Mesendoderm (in vitro differentiated cells): Measurements from ENCODE around the gene IPO9.

Experiments used
- DNase-seq: peaks from one replicate; pipeline ENCODE4 v3.0.0; 2013
- H2AK5ac ChIP-seq: 2 replicates; pipeline ENCODE4 v1.6.1; 2013; ENCODE audit warnings: low read length, inconsistent platforms
- H2BK120ac ChIP-seq: 2 replicates; pipeline ENCODE4 v1.6.1; 2013; ENCODE audit warnings: low read depth, mild to moderate bottlenecking, low read length, moderate library complexity, mixed read lengths
- H2BK15ac ChIP-seq: replicated peaks from 2 replicates; pipeline ENCODE4 v1.6.1; 2013; ENCODE audit warnings: low read depth, mild to moderate bottlenecking, moderate library complexity
- H2BK5ac ChIP-seq: 2 replicates; pipeline ENCODE4 v1.6.1; 2013; ENCODE audit warnings: low read length, inconsistent platforms
- H3K18ac ChIP-seq: 2 replicates; pipeline ENCODE4 v1.6.1; 2013; ENCODE audit warnings: mild to moderate bottlenecking, low read length, mixed read lengths
- H3K23ac ChIP-seq: one replicate; pipeline ENCODE4 v1.6.1; 2013; ENCODE audit warnings: low read length
- H3K27ac ChIP-seq: 2 replicates; pipeline ENCODE4 v1.5.1; 2013; ENCODE audit warnings: low read depth, mild to moderate bottlenecking, inconsistent platforms, low read length, moderate library complexity
- H3K27me3 ChIP-seq: 2 replicates; pipeline ENCODE4 v1.6.1; 2013; ENCODE audit warnings: low read length, control low read depth, mild to moderate bottlenecking, inconsistent platforms; ENCODE audit not compliant: insufficient read depth, poor library complexity
- H3K36me3 ChIP-seq: 2 replicates; pipeline ENCODE4 v1.6.1; 2013; ENCODE audit warnings: low read length, inconsistent platforms; ENCODE audit not compliant: control insufficient read depth, insufficient read depth
- H3K4ac ChIP-seq: one replicate; pipeline ENCODE4 v1.6.1; 2013; ENCODE audit warnings: low read depth, mild to moderate bottlenecking, low read length, moderate library complexity
- H3K4me1 ChIP-seq: 2 replicates; pipeline ENCODE4 v1.6.1; 2013; ENCODE audit warnings: low read depth, low read length, inconsistent platforms; ENCODE audit not compliant: control insufficient read depth
- H3K4me2 ChIP-seq: 2 replicates; pipeline ENCODE4 v1.6.1; 2013; ENCODE audit warnings: low read length
- H3K4me3 ChIP-seq: 2 replicates; pipeline ENCODE4 v1.5.1; 2013; ENCODE audit warnings: mild to moderate bottlenecking, low read length
- H3K56ac ChIP-seq: one replicate; pipeline ENCODE4 v1.6.1; 2013; ENCODE audit warnings: low read length
- H3K79me1 ChIP-seq: 2 replicates; pipeline ENCODE4 v1.6.1; 2013; ENCODE audit warnings: low read length, inconsistent platforms
- H3K79me2 ChIP-seq: 2 replicates; pipeline ENCODE4 v1.6.1; 2013; ENCODE audit warnings: mild to moderate bottlenecking, low read length; ENCODE audit not compliant: control insufficient read depth, insufficient read depth
- H3K9ac ChIP-seq: 2 replicates; pipeline ENCODE4 v1.6.1; 2013; ENCODE audit warnings: low read length, inconsistent platforms
- H4K5ac ChIP-seq: one replicate; pipeline ENCODE4 v1.6.1; 2013; ENCODE audit warnings: low read length
- H4K8ac ChIP-seq: one replicate; pipeline ENCODE4 v1.6.1; 2013; ENCODE audit warnings: low read depth, mild to moderate bottlenecking, control low read depth, low read length, moderate library complexity
- WGBS: extraction: QIAGEN DNeasy Blood & Tissue Kit; methylation state at CpG from one replicate; pipeline ENCODE4 v1.1.7; 2013; ENCODE audit warnings: low lambda C conversion rate, missing lambda C conversion rate; ENCODE audit not compliant: insufficient coverage; ENCODE audit errors: extremely low coverage; 5-methylcytosine and 5-hydroxymethylcytosine counted together

The IPO9 gene

DNA sequence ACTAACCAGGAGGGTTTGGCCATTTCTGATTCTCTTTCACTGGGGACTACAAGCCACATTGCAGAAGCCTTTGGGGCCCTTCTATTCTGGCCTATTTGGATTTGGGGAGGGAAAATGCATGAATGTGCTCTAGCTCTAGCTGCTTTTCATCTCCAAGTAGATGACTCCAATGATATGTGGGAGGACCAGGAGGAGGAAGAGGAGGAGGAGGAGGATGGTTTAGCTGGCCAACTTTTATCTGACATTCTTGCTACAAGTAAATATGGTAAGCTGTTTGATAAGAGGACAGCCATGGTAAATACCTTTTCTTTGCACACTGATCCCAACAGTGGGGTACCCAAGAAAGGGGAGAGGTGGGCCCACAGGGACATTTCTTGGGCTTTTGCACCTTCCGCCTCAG lies 45.7 kb downstream of the IPO9 start:
- Histone ChIP-seq H3K4me1 (no peaks in the 10 kb centered on the region), H2BK15ac (no peak overlapping the region), H2BK5ac (no peak overlapping the region), H3K36me3 (peaks cover 23% of the 10 kb centered on the region), H3K4ac (no peak overlapping the region), H3K4me3 (no peak overlapping the region), H3K18ac (no peak overlapping the region), H3K79me1 (no peaks in the 10 kb centered on the region), H3K23ac (no peak overlapping the region), H2BK120ac (no peak overlapping the region), H3K27ac (no peak overlapping the region), H3K27me3 (no peaks in the 10 kb centered on the region), H3K79me2 (no peaks in the 10 kb centered on the region), H2AK5ac (no peak overlapping the region), H3K9ac (no peak overlapping the region), H3K56ac (no peak overlapping the region), H4K8ac (no peak overlapping the region), H4K5ac (no peak overlapping the region), H3K4me2 (no peak overlapping the region)
- DNase-seq: no peak
- no CpG with 5 or more reads among the region's 1 CpG for WGBS

DNA sequence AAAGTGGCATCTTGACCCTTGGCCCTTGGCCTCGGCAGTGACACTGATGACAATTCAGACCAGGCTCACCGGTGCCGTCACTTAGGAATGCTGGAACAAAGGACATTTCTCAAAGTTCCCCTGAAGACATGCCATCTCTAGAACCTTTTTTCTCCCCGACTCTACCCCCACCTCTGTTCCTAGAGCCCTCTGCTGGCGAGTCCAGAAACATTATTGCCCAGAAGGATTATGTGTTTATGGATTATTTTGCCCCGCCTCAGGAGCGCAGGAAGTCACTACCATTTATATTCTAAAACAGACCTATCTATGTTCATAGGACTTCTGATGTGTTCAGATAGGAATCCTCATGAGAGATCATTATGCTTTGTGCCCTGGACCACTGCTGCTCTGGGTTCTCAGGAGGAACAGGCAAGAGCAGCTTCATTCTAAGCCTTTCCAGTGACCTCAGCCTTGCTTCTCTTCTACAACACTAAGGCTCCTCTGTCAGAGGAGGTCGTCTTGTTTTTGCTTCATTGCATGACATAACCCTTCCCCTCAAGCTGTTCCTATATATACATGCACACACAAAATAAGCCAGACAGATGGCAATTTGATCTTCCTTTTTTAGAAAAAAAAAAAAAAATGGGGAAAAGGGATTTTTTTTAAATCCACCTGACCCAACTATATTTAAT lies 47.3 kb downstream of the IPO9 start:
- Histone ChIP-seq H3K79me2 (no peaks in the 10 kb centered on the region), H2BK15ac (no peak overlapping the region), H2BK5ac (no peak overlapping the region), H3K79me1 (no peaks in the 10 kb centered on the region), H4K5ac (no peak overlapping the region), H3K23ac (no peak overlapping the region), H3K4me1 (peaks cover 2% of the 10 kb centered on the region), H3K36me3 (peaks cover 14% of the 10 kb centered on the region), H3K4me3 (no peak overlapping the region), H3K27me3 (no peaks in the 10 kb centered on the region), H4K8ac (no peak overlapping the region), H3K18ac (no peak overlapping the region), H3K56ac (no peak overlapping the region), H3K9ac (no peak overlapping the region), H3K27ac (no peak overlapping the region), H3K4me2 (no peak overlapping the region), H2AK5ac (no peak overlapping the region), H2BK120ac (no peak overlapping the region), H3K4ac (no peak overlapping the region)
- no CpG with 5 or more reads among the region's 8 CpGs for WGBS
- DNase-seq: no peak

- Histone ChIP-seq H3K79me2 (no peaks in the 10 kb centered on the region), H3K4ac (no peak overlapping the region), H4K5ac (no peak overlapping the region), H2BK120ac (no peak overlapping the region), H3K23ac (no peak overlapping the region), H3K36me3 (peaks cover 9% of the 10 kb centered on the region), H3K9ac (no peak overlapping the region), H2AK5ac (no peak overlapping the region), H2BK5ac (no peak overlapping the region), H2BK15ac (no peak overlapping the region), H3K27me3 (no peaks in the 10 kb centered on the region), H3K4me3 (no peak overlapping the region), H4K8ac (no peak overlapping the region), H3K4me2 (no peak overlapping the region), H3K18ac (no peak overlapping the region), H3K4me1 (peaks cover 2% of the 10 kb centered on the region), H3K56ac (no peak overlapping the region), H3K79me1 (no peaks in the 10 kb centered on the region), H3K27ac (no peak overlapping the region)
- peak; percentile 73 for DNase-seq
- no CpG with 5 or more reads among the region's 6 CpGs for WGBS
Observed at GRCh38 chr1:201877877-201878401, 49.0 kb downstream of the IPO9 start.

DNA sequence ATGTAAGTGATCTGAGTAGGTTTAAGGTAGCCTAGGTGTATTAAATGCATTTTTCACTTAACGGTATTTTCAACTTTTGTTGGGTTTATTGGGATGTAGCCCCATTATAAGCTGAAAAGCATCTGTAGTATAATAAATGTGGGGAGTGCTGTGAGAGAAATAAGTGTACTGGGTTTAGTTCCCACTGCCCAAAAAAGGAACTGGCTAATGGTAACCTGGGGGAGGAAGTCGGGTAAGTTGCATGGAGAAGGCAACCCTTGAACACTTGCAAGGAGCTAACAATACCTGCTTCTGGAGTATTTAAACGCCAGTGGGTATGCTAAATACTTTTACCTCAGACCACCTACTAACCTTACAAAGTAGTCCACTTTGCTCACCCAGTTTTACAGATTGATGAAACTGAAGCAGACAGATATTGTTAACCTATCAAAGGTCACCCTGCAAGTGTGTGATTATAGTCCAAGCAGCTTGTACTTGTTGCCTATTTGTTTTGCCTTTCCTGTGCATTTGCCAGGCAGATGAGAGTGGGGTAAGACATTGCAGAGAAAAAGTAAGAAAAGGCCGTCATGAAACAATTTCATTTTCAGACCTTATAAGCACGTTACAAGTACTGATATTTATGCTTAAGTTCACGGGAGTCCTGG lies 52.1 kb downstream of the IPO9 start:
- no peak for DNase-seq
- Histone ChIP-seq H3K27me3 (no peaks in the 10 kb centered on the region), H3K18ac (peak overlapping the region; percentile 18), H3K27ac (no peak overlapping the region), H2BK15ac (no peak overlapping the region), H3K79me2 (no peaks in the 10 kb centered on the region), H2AK5ac (no peak overlapping the region), H3K4ac (no peak overlapping the region), H3K9ac (no peak overlapping the region), H3K79me1 (no peaks in the 10 kb centered on the region), H3K4me3 (no peak overlapping the region), H3K36me3 (peaks cover 2% of the 10 kb centered on the region), H2BK120ac (no peak overlapping the region), H3K4me1 (peaks cover 2% of the 10 kb centered on the region), H2BK5ac (no peak overlapping the region), H4K5ac (no peak overlapping the region), H3K4me2 (no peak overlapping the region), H3K56ac (no peak overlapping the region), H3K23ac (no peak overlapping the region), H4K8ac (no peak overlapping the region)
- no CpG with 5 or more reads among the region's 6 CpGs for WGBS

- Histone ChIP-seq H3K4me3 (no peak overlapping the region), H3K56ac (no peak overlapping the region), H2AK5ac (no peak overlapping the region), H4K5ac (no peak overlapping the region), H2BK120ac (no peak overlapping the region), H3K18ac (no peak overlapping the region), H3K4me2 (no peak overlapping the region), H3K27me3 (no peaks in the 10 kb centered on the region), H3K79me1 (no peaks in the 10 kb centered on the region), H3K4ac (no peak overlapping the region), H3K9ac (no peak overlapping the region), H2BK15ac (no peak overlapping the region), H3K23ac (no peak overlapping the region), H3K4me1 (peaks cover 2% of the 10 kb centered on the region), H3K36me3 (no peaks in the 10 kb centered on the region), H3K27ac (no peak overlapping the region), H2BK5ac (no peak overlapping the region), H4K8ac (no peak overlapping the region), H3K79me2 (no peaks in the 10 kb centered on the region)
- WGBS: no CpG with 5 or more reads among the region's 1 CpG
- DNase-seq: peak; percentile 68
Observed at GRCh38 chr1:201881617-201882016, 52.7 kb downstream of the IPO9 start.
